GM18951 (cell line): ENCODE results near the gene VEZF1.

Experiments used
- POLR2A ChIP-seq: IDR thresholded peaks from 4 replicates; pipeline ENCODE4 v1.6.1; 2011; ENCODE audit warnings: mild to moderate bottlenecking; ENCODE audit not compliant: insufficient read length, insufficient read depth; ENCODE audit errors: extremely low read depth
- in situ Hi-C: fragments of 300-500 bp; cut with MboI; formaldehyde crosslinking; loops from one replicate; pipeline ENCODE4 v1.12.0; 2022; ENCODE audit warnings: low sequenced_read_pairs, mixed read lengths, inconsistent platforms; ENCODE audit not compliant: unreplicated experiment

VEZF1 gene

GRCh38 chr17:58005031-58005727 is 17.1 kb upstream of the VEZF1 start:
- TF ChIP-seq POLR2A: no peak
- in situ Hi-C loops: loop anchor here (10.0 kb wide), 1 partner anchor 110 kb away; no protein-coding TSS in a partner anchor

- in situ Hi-C loops: loop anchor here (10.0 kb wide), 1 partner anchor 109 kb away; no protein-coding TSS in a partner anchor
Observed at GRCh38 chr17:58004060-58004459, 16.0 kb upstream of the VEZF1 start.

GRCh38 chr17:58002973-58003372 is 14.9 kb upstream of the VEZF1 start:
- in situ Hi-C loops: loop anchor here (10.0 kb wide), 1 partner anchor 108 kb away; no protein-coding TSS in a partner anchor

More at GRCh38 chr17:58004060-58004459, 16.0 kb upstream of the VEZF1 start:
- no peak for TF ChIP-seq POLR2A

GRCh38 chr17:58002154-58002948 is 14.3 kb upstream of the VEZF1 start:
- TF ChIP-seq POLR2A: no peak
- in situ Hi-C loops: loop anchor here (10.0 kb wide), 1 partner anchor 108 kb away; no protein-coding TSS in a partner anchor

More at GRCh38 chr17:58002973-58003372, 14.9 kb upstream of the VEZF1 start:
- no peak for TF ChIP-seq POLR2A

- peak; percentile 19 for TF ChIP-seq POLR2A
- in situ Hi-C loops: loop anchor here (10.0 kb wide), 1 partner anchor 107 kb away; no protein-coding TSS in a partner anchor
Observed at GRCh38 chr17:58001461-58002124, 13.5 kb upstream of the VEZF1 start.

GRCh38 chr17:57999496-58000017 is 11.5 kb upstream of the VEZF1 start:
- in situ Hi-C loops: loop anchor here (5.0 to 10.0 kb wide), 2 partner anchors 105 to 142 kb away; no protein-coding TSS in a partner anchor
- TF ChIP-seq POLR2A: no peak

- TF ChIP-seq POLR2A: no peak
- in situ Hi-C loops: loop anchor here (5.0 kb wide), 1 partner anchor 142 kb away; no protein-coding TSS in a partner anchor
Observed at GRCh38 chr17:57999010-57999495, 11.0 kb upstream of the VEZF1 start.

GRCh38 chr17:57997085-57997809 is 9.2 kb upstream of the VEZF1 start:
- in situ Hi-C loops: loop anchor here (5.0 kb wide), 1 partner anchor 140 kb away; no protein-coding TSS in a partner anchor

GRCh38 chr17:57995076-57995956 is 7.3 kb upstream of the VEZF1 start:
- in situ Hi-C loops: loop anchor here (5.0 kb wide), 1 partner anchor 138 kb away; no protein-coding TSS in a partner anchor
- no peak for TF ChIP-seq POLR2A

More at GRCh38 chr17:57997085-57997809, 9.2 kb upstream of the VEZF1 start:
- no peak for TF ChIP-seq POLR2A

GRCh38 chr17:57994436-57994835 is 6.4 kb upstream of the VEZF1 start:
- no peak for TF ChIP-seq POLR2A
- in situ Hi-C loops: no loop called here
